Measurements from ENCODE around the gene CER1.
"Not testable (repeated sequence)": the region's sequence is repeated elsewhere in the genome, so short reads cannot be mapped to it uniquely, and the experiment has no call there.

CER1 gene

GRCh38 chr9:14713187-14713767, 9.3 kb downstream of the CER1 start:
- DNase-seq, result no peak

- no peak for DNase-seq
These were observed 11.7 kb downstream of the CER1 start for GRCh38 chr9:14710804-14711203.

GRCh38 chr9:14706530-14707140, 15.9 kb downstream of the CER1 start:
- DNase-seq, result no peak

- no peak for DNase-seq
These were observed 17.5 kb downstream of the CER1 start for GRCh38 chr9:14705079-14705478.

GRCh38 chr9:14704281-14704680, 18.3 kb downstream of the CER1 start:
- no peak for DNase-seq

GRCh38 chr9:14702200-14702720, 20.3 kb downstream of the CER1 start:
- DNase-seq, result no peak

GRCh38 chr9:14693251-14693861, 29.2 kb downstream of the CER1 start, which contains the start of gene ZDHHC21:
ZDHHC21 (minus strand) TSS chr9:14693432; CDS start chr9:14674340, 19,092 bp downstream.
- peak; percentile 7 to 28 for DNase-seq

- no peak for DNase-seq
These were observed 29.9 kb downstream of the CER1 start for GRCh38 chr9:14692470-14693250.

GRCh38 chr9:14690948-14691730, 31.4 kb downstream of the CER1 start:
- no peak for DNase-seq

GRCh38 chr9:14687042-14687719, 35.4 kb downstream of the CER1 start:
- DNase-seq, result no peak

GRCh38 chr9:14686168-14686567, 36.4 kb downstream of the CER1 start:
- no peak for DNase-seq

- DNase-seq, result not testable (repeated sequence)
These were observed 39.9 kb downstream of the CER1 start for GRCh38 chr9:14682616-14683015.

- no peak for DNase-seq
These were observed 43.8 kb downstream of the CER1 start for GRCh38 chr9:14678776-14679175.

- no peak for DNase-seq
These were observed 44.7 kb downstream of the CER1 start for GRCh38 chr9:14677872-14678271.

GRCh38 chr9:14677396-14677795, 45.1 kb downstream of the CER1 start:
- DNase-seq, result no peak

GRCh38 chr9:14674630-14675029, 47.9 kb downstream of the CER1 start:
- no peak for DNase-seq

GRCh38 chr9:14671377-14671776, 51.2 kb downstream of the CER1 start:
- DNase-seq, result no peak

GRCh38 chr9:14670718-14671117, 51.8 kb downstream of the CER1 start:
- DNase-seq, result peak in 1 of 2 donors; percentile 11

Data from bone marrow (tissue), 2 donors.